ENCODE data around the gene GPC6. TPM values are rescaled to one million over a fixed set of nuclear protein-coding genes. Genes with fewer than 3 reads are reported as not detected.

GPC6 gene
- total and polyA plus RNA-seq, 9 of the 15 experiments (the other 6 are each of a cell fraction or from before 2014, with no cell fraction given), result under 0.01 to 0.20 (median 0.01) TPM; not detected in 4

DNA sequence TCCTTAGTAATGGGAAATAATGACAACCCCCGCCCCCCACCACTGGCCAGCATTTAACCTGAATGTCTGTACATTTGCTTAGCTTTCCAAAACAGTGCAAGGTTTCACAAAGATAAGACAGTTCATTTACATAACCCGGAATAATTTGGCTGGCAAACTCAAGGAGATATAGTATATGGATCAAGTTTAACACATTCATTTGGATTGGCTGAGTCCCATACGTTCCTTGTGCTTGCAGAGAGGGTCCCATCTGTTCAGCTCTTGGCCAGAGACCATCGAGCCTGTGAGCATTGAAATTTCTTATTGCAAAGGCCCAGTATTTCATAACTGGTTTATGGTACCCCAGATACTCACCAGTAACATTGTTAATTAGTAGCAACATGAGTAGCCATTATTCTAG lies 116.5 kb downstream of the GPC6 start (continued):
- TF ChIP-seq, protein P1, sequence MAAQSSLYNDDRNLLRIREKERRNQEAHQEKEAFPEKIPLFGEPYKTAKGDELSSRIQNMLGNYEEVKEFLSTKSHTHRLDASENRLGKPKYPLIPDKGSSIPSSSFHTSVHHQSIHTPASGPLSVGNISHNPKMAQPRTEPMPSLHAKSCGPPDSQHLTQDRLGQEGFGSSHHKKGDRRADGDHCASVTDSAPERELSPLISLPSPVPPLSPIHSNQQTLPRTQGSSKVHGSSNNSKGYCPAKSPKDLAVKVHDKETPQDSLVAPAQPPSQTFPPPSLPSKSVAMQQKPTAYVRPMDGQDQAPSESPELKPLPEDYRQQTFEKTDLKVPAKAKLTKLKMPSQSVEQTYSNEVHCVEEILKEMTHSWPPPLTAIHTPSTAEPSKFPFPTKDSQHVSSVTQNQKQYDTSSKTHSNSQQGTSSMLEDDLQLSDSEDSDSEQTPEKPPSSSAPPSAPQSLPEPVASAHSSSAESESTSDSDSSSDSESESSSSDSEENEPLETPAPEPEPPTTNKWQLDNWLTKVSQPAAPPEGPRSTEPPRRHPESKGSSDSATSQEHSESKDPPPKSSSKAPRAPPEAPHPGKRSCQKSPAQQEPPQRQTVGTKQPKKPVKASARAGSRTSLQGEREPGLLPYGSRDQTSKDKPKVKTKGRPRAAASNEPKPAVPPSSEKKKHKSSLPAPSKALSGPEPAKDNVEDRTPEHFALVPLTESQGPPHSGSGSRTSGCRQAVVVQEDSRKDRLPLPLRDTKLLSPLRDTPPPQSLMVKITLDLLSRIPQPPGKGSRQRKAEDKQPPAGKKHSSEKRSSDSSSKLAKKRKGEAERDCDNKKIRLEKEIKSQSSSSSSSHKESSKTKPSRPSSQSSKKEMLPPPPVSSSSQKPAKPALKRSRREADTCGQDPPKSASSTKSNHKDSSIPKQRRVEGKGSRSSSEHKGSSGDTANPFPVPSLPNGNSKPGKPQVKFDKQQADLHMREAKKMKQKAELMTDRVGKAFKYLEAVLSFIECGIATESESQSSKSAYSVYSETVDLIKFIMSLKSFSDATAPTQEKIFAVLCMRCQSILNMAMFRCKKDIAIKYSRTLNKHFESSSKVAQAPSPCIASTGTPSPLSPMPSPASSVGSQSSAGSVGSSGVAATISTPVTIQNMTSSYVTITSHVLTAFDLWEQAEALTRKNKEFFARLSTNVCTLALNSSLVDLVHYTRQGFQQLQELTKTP (IDR thresholded peaks at IDR 0.05; ENCODE audit: low read depth in 1 of 2, partially characterized antibody in 2 of 2), result no peak
- TF ChIP-seq ERF (CRISPR knock-in tag; IDR thresholded peaks at IDR 0.05) (no peak), ZKSCAN3 (CRISPR knock-in tag; IDR thresholded peaks at IDR 0.05) (no peak), SIN3B (IDR thresholded peaks at IDR 0.05; ENCODE audit: low read depth) (no peak), MXD1 (CRISPR knock-in tag; IDR thresholded peaks at IDR 0.05; ENCODE audit: borderline replicate concordance, poor library complexity, severe bottlenecking) (no peak), ZNF3 (CRISPR knock-in tag; IDR thresholded peaks at IDR 0.05) (no peak), ZNF583 (CRISPR knock-in tag; IDR thresholded peaks at IDR 0.05) (no peak), LEF1 (IDR thresholded peaks at IDR 0.05) (no peak), ZNF75A (CRISPR knock-in tag; IDR thresholded peaks at IDR 0.05) (no peak)
